Subcutaneous abdominal adipose tissue (tissue), 5 donors: ENCODE results near the gene MVK.
A peak's percentile ranks its signal among the peaks of the same experiment; 100 is the strongest.

Experiments used
- H3K27ac ChIP-seq: one replicate; pipeline ENCODE4 v1.7.0; 2013; ENCODE audit warnings: low read depth, mild to moderate bottlenecking, inconsistent platforms, low read length, moderate library complexity
- H3K27me3 ChIP-seq, 5 donors: one replicate each; pipeline ENCODE4 v1.7.0; 2013; ENCODE audit warnings: low read length in 5 of 5, inconsistent platforms in 1 of 5; ENCODE audit not compliant: control insufficient read depth in 5 of 5, insufficient read depth in 4 of 5
- H3K36me3 ChIP-seq, 5 donors: one replicate each; pipeline ENCODE4 v1.7.0; 2013; ENCODE audit warnings: low read length in 5 of 5; ENCODE audit not compliant: control insufficient read depth in 5 of 5, insufficient read depth in 5 of 5
- H3K4me1 ChIP-seq, 5 donors: one replicate each; pipeline ENCODE4 v1.7.0; 2013; ENCODE audit warnings: low read length in 5 of 5, mild to moderate bottlenecking in 3 of 5, moderate library complexity in 1 of 5; ENCODE audit not compliant: control insufficient read depth in 5 of 5, insufficient read depth in 5 of 5
- H3K4me3 ChIP-seq, 5 donors: one replicate each; pipeline ENCODE4 v1.7.0; 2013; ENCODE audit warnings: low read length in 5 of 5, low read depth in 1 of 5
- H3K9ac ChIP-seq, 5 donors: one replicate each; pipeline ENCODE4 v1.7.0; 2013; ENCODE audit warnings: low read length in 5 of 5, mild to moderate bottlenecking in 4 of 5, moderate library complexity in 3 of 5
- H3K9me3 ChIP-seq, 5 donors: one replicate each; pipeline ENCODE4 v1.7.0; 2013; ENCODE audit warnings: low read length in 5 of 5; ENCODE audit not compliant: control insufficient read depth in 5 of 5
- donor health status: healthy.
- donor health status: healthy.
- donor health status: healthy.
- donor health status: healthy.
- donor health status: healthy.

The MVK gene

DNA sequence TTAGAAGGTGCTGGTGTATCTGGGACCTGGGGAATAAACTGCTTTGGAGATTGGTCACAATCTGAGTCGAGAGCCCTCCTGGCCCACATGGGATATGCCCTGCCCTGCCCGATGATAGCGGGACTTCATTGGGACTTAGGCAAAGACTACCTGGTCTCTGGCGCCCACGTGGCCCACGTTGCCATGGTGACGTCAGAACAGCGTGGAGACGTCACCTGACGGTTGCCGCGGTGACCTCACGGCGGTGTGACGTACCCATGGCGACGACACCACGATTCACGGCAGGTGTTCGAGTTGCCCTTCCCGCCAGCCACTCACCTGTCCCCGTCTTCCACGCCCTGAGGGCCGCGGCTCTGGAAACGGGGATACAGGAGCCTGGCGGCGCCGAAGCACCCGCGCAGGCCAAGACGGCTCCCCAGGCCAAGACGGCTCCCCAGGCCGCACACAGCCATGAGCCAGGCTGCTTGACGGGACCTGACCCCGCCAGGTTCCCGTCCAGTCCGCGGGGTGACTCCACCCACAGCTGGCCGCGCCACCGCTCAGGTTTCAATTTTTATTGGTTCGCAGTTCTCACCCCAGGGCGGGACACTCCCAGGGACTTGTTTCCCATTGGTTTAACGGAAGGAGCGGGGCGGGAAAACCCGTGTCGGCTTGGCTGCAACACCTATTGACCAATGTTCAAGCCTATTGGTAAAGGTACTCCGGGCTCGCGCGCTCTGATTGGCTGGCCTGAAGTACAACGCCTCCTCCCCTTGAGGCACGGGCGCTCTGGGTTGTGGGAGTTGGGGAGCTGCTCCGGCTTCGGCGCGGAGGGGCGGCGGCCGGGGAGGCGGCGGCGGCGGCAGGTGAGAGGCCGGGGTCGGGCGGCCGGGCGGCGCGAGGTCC lies at the start of gene MVK, which contains the start of gene MMAB:
MVK (plus strand) TSS at position 766 of the 885 bp plus-strand sequence. CDS start 1,029 bp downstream, outside the sequence.
MMAB (minus strand) TSS at position 476 of the 885 bp plus-strand sequence; CDS start at position 452, 24 bp downstream.
- Histone ChIP-seq H3K9ac (peak within 1 kb of the TSS; percentile 50 to 92 (median 84)), H3K9me3 (no peaks in the 10 kb centered on the region), H3K4me1 (peaks cover 8 to 26% (median 20%) of the 10 kb centered on the region in 5 donors), H3K27me3 (no peaks in the 10 kb centered on the region), H3K27ac (peak within 1 kb of the TSS; percentile 50), H3K36me3 (peaks cover 0 to 40% (median 33%) of the 10 kb centered on the region in 5 donors), H3K4me3 (peak within 1 kb of the TSS; percentile 79 to 90 (median 88))

GRCh38 chr12:109524466-109525278 lies 48.9 kb upstream of the MVK start:
- Histone ChIP-seq H3K36me3 (peaks cover 11 to 91% (median 86%) of the 10 kb centered on the region in 5 donors), H3K27ac (no peak overlapping the region), H3K9ac (no peak overlapping the region), H3K27me3 (no peaks in the 10 kb centered on the region), H3K9me3 (no peaks in the 10 kb centered on the region), H3K4me1 (peaks cover 0 to 8% (median 0%) of the 10 kb centered on the region in 5 donors), H3K4me3 (no peak overlapping the region)

DNA sequence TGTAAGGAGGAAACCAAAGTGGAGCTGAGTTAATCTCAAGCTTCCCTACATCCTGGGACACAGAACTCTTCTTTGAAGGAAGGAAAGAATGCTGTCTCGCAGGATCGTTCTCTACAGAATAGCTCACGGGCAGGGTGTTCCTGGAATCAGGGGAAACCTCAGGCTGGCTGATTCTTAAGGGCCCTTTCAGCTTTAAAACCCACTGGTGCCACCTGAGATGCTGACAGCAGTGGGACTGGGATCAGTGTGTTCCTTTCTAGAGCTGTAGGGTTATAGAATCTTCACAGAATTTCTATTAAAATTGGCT lies 48.4 kb upstream of the MVK start:
- Histone ChIP-seq H3K4me1 (peaks cover 0 to 3% (median 0%) of the 10 kb centered on the region in 5 donors), H3K27ac (no peak overlapping the region), H3K36me3 (peaks cover 11 to 91% (median 86%) of the 10 kb centered on the region in 5 donors), H3K9ac (no peak overlapping the region), H3K4me3 (no peak overlapping the region), H3K9me3 (no peaks in the 10 kb centered on the region), H3K27me3 (no peaks in the 10 kb centered on the region)

GRCh38 chr12:109527489-109528123 lies 46.0 kb upstream of the MVK start:
- no peak overlapping the region for H3K4me3 ChIP-seq
- H3K27me3 ChIP-seq, result no peaks in the 10 kb centered on the region
- H3K9ac ChIP-seq, result no peak overlapping the region
- peaks cover 0 to 6% (median 0%) of the 10 kb centered on the region in 5 donors for H3K4me1 ChIP-seq
- H3K27ac ChIP-seq, result no peak overlapping the region
- H3K36me3 ChIP-seq, result peaks cover 16 to 91% (median 86%) of the 10 kb centered on the region in 5 donors
- no peaks in the 10 kb centered on the region for H3K9me3 ChIP-seq

DNA sequence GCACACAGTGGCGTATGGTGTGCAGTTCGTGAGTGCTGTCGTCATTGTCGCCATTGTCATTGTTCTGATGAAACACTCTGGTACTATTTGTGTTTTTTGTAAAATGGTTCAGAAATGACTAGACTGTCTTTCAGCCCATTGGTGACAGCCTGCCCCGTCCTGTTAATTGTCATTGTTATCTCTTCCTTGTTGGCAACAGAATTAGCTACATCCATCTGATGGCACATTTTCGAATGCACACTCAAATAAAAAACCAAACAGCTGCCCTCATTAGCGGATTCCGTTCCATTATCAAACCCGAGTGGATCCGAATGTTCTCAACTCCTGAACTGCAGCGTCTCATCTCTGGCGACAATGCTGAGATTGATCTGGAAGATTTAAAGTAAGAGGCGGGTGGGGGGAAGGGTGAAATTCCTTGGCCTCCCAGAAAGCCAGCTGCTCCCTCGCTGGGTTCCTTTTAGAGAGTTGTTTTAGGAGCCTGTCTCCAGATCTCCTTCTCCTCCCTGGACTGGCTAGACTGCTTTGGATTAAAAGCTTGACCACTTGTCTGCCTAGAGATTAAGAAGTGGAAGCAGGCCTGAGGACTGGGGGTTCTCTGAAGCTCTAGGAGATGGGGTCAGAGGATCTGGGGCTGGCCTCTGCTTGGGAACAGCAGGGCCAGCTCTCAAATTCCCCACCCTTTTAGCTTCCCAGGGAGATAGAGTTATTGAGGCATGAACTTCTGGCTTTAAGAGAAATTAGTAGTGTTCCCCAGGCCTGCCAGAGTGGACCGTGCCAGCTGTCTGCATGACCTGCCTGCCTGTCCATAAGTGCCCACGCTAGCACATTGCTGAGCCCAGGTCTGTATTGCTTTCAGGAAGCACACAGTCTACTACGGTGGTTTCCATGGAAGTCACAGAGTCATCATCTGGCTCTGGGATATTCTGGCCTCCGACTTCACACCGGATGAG lies 43.6 kb upstream of the MVK start:
- Histone ChIP-seq H3K4me3 (no peak overlapping the region), H3K9ac (no peak overlapping the region), H3K9me3 (no peaks in the 10 kb centered on the region), H3K27me3 (no peaks in the 10 kb centered on the region), H3K4me1 (peaks cover 0 to 6% (median 0%) of the 10 kb centered on the region in 5 donors), H3K36me3 (peaks cover 16 to 91% (median 86%) of the 10 kb centered on the region in 5 donors), H3K27ac (no peak overlapping the region)

DNA sequence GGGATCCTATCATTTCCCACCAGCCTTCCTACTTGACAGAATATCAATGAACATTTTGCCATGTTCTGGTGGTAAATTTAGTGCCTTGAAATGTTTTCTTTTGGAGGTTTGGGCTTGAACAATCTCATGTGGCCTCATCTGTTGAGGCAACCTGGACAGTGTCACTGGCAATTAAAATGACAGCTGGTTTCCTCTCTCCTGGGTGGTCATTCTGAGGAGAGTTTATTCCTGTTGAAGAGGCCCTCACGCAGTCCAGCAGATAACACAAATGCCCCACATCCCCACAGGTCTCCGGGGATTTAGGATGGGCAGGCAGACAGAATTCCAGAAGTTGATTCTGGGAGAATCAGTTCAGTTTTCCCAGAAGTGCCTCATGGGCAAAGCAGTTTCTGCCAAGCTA lies 42.2 kb upstream of the MVK start:
- H3K27me3 ChIP-seq, result no peaks in the 10 kb centered on the region
- peaks cover 9 to 93% (median 87%) of the 10 kb centered on the region in 5 donors for H3K36me3 ChIP-seq
- peaks cover 0 to 6% (median 0%) of the 10 kb centered on the region in 5 donors for H3K4me1 ChIP-seq
- H3K9ac ChIP-seq, result no peak overlapping the region
- H3K4me3 ChIP-seq, result no peak overlapping the region
- no peak overlapping the region for H3K27ac ChIP-seq
- no peaks in the 10 kb centered on the region for H3K9me3 ChIP-seq

DNA sequence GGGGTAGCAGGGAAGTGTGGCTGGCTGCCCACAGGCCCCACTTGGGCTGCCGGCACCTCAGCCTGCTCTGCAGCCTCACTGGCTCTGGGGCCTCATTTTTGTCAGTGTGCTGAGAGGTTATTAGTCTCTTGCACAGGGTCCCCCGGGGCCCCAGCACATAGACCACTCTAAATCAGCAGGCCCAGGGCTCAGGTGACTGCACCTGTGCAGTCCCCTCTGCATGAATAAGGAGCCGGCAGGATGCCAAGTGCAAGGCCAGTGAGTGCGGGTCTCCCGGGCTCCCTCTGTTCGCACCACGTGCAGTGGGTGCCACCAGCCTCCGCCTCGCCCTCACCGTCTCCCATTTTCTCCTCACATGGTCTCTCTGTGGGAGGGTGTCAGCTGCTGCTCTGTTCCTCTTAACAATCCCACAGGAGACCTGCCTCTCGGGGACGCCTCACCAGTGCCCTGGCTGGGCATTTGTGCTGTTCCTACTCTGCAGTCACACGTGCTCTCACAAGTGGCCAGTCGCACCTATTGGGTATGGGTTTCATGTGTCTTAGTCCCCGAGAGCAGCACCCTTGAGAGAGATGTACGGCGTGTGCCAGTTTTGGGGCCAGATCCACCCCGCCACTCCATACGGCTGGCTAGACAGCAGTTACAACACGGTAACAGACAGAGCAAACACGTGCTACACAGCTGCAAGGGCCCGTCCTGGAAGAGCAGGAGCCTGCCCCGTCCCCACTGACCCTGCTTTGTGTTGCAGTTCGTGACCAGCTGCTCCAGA lies 40.7 kb upstream of the MVK start:
- Histone ChIP-seq H3K36me3 (peaks cover 9 to 90% (median 79%) of the 10 kb centered on the region in 5 donors), H3K27me3 (no peaks in the 10 kb centered on the region), H3K27ac (no peak overlapping the region), H3K9ac (no peak overlapping the region), H3K9me3 (no peaks in the 10 kb centered on the region), H3K4me3 (no peak overlapping the region), H3K4me1 (peaks cover 0 to 6% (median 0%) of the 10 kb centered on the region in 5 donors)

DNA sequence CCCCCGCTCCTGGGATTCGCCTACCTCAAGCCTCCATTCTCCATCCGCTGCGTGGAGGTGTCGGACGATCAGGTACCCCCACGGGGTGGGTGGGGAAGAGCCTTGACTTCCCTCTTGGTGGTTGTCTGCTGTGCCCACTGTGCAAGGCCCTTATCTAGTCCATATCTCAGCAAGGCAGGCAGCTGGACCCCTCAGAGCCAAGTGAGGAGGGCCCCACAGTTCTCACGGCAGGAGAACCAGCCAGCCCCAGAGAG lies 40.2 kb upstream of the MVK start:
- no peaks in the 10 kb centered on the region for H3K9me3 ChIP-seq
- H3K9ac ChIP-seq, result no peak overlapping the region
- no peak overlapping the region for H3K27ac ChIP-seq
- H3K4me1 ChIP-seq, result peaks cover 0 to 6% (median 0%) of the 10 kb centered on the region in 5 donors
- no peak overlapping the region for H3K4me3 ChIP-seq
- H3K27me3 ChIP-seq, result no peaks in the 10 kb centered on the region
- H3K36me3 ChIP-seq, result peaks cover 6 to 89% (median 75%) of the 10 kb centered on the region in 5 donors
